GM23248 (cell line): Measurements from ENCODE around the gene USP6.

Experiments used
- EZH2 ChIP-seq: fragments of 200-600 bp; sonication (generic); IDR thresholded peaks from 2 replicates; pipeline ENCODE4 v1.6.1; 2018; ENCODE audit warnings: antibody characterized with exemption, mild to moderate bottlenecking; ENCODE audit not compliant: insufficient read depth, poor library complexity, severe bottlenecking
- EZH2phosphoT487 ChIP-seq: fragments of 200-600 bp; sonication (generic); IDR thresholded peaks from 2 replicates; pipeline ENCODE4 v1.6.1; 2018; ENCODE audit warnings: antibody characterized with exemption, moderate library complexity, mild to moderate bottlenecking, low read depth; ENCODE audit not compliant: insufficient read depth

DNA sequence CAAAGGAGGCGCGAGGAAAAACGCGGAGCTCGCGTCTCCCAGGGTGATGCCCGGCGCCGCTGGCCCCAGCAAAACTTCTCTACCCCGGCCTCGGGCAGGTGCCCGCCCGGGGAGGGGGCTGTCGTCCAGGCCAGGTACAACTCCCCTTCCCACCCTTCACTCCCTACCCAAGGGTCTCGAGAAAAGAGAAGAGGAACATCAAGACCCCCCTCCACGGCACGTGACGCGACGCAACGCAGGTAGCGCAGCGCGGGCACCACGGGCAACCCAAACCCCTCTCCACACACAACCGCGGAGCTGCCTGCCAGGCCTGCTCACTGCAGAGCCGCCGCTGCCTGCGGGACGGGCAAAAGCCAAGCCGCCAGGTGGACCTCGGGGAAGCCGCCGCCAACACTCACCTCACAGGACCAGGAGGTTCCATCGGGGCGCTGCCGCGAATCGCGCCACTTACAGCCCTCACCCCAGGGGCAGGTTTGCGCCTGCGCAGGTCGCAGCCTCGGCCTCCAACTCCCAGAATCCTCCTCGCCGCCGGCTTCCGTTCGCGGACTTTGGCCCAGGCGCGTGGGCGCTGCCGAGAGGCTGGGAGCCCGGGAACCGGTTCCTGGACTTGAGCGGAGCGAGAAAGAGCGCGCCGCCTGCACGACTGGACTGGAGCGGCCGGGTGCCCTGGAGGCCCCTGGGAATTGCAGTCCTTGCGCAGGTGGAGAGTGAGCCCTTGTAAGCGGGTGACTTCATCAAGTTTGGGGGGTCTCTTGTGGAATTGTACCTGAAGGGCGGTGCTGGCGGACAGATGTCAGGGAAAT lies 4.2 kb upstream of the USP6 start, which contains the start of gene ZNF232:
- TF ChIP-seq EZH2phosphoT487: no peak
- TF ChIP-seq EZH2: no peak
